IPS DF 4.7 (cell line): ENCODE data around the gene KPNA2.
"Not testable (repeated sequence)": the region's sequence is repeated elsewhere in the genome, so short reads cannot be mapped to it uniquely, and the experiment has no call there.

Experiments
- DNase-seq: peaks from one replicate; pipeline ENCODE4 v3.0.0-alpha.2; 2013; ENCODE audit warnings: low spot score; ENCODE audit errors: extremely low read depth

Gene KPNA2

GRCh38 chr17:68019675-68020408, 15.7 kb upstream of the KPNA2 start:
- peak; percentile 94 for DNase-seq

DNA sequence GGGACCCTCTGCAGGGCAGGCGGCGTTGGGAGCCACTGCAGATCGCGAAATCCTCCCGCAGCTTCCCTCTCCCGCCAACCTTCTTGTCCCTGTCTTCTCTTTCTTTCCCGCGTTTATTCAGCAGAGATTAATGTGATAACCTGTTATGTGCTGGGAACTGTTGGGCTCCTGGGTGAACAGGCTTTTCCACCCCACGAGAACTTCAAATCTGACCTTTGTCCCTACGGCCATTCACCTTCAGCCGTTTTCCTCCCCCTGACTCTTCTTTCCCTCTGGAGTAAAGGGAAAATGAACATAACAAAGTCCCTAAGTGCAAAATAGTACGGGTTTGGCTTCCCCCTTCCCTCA, 15.2 kb upstream of the KPNA2 start:
- DNase-seq = no peak

- not testable (repeated sequence) for DNase-seq
Measured at GRCh38 chr17:68020791-68021190, 14.7 kb upstream of the KPNA2 start.

DNA sequence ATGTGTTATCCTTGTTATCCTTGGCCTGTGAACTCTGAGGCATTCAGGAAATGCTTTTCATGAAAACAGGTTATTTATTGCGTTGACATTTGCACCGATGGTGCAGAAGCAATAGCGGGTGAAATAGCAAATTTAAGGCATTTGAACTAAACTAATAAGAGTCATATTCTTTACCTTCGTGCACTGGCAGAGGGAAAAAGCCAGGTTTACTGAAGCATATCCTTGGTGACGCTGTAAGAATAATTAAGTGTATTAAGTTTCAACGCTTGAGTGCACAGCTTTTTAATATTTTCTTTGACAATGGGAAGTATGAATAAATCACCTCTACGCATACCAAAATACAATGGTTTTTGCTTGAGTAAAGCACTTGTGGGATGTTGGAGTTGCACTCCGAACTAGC, 13.6 kb upstream of the KPNA2 start:
- DNase-seq = no peak

DNA sequence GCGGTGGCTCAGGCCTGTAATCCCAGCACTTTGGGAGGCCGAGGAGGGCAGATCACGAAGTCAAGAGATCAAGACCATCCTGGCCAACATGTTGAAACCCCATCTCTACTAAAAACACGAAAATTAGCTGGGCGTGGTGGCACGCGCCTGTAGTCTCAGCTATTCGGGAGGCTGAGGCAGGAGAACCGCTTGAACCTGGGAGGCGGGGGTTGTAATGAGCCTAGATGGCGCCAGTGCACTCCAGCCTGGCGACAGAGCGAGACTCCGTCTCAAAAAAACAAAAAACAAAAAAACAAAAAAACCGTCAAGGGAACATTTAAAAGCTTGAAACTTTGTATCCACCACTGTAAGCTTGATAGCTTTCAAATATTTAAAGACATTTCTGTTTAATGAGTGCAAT, 13.0 kb upstream of the KPNA2 start:
- DNase-seq = not testable (repeated sequence)

GRCh38 chr17:68029512-68030215, 5.9 kb upstream of the KPNA2 start:
- no peak for DNase-seq

DNA sequence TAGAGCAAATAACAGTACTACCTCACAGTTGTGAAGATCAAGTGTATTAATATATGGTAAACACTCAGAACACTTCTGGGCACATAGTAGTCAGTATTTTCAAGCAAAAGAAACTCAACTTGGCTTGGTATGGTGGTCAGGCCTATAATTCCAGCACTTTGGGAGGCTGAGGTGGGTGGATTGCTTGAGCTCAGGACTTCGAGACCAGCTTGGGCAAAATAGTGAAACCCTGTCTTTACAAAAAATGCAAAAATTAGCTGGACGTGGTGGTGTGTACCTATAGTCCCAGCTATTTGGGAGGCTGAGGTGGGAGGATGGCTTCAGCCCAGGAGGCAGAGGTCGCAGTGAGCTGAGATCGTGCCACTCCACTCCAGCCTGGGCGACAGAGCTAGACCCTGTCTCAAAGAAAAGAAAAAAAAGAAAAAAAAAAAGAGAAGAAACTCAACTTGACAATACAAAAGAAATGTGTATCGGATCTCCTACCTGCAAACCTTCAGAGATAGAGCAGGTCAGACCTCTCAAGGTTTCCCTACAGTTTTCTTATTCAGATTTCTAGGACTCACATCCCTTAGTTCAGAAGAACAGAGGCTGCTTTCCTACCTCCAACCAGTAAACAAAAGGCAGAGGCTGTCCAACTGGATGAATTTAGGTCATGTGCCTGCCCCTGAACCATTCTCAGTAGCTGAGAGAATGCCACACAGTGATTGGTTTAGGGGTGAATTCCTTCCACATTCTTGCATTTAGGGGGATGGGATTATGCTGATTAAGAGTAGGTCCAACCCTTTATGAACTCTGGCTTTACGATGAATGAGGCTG, 1.7 kb upstream of the KPNA2 start:
- DNase-seq = peak; percentile 95

GRCh38 chr17:68034452-68034776, 1.1 kb upstream of the KPNA2 start:
- DNase-seq = no peak

DNA sequence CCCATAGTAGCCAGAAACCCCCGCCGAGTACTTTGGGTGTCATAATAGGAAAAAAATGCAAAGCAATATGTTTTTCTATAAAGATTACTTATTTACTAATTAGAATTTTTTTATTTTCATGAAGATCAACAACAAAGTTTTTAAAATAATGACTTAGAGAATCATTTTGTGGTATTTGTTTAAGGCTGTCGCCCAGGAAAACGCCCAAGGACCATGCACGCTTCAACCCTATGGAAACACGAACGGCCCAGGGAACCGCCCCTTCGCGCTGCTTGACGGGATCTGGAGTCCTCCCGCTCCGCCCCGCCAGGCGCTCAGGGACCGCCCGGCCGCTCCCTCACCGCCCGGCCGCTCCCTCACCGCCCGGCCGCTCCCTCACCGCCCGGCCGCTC, 408 bp upstream of the KPNA2 start:
- DNase-seq = no peak

- DNase-seq = no peak
Measured at GRCh38 chr17:68036304-68037147, 991 bp downstream of the KPNA2 start.

- no peak for DNase-seq
Measured at GRCh38 chr17:68047153-68047846, 11.8 kb downstream of the KPNA2 start.

DNA sequence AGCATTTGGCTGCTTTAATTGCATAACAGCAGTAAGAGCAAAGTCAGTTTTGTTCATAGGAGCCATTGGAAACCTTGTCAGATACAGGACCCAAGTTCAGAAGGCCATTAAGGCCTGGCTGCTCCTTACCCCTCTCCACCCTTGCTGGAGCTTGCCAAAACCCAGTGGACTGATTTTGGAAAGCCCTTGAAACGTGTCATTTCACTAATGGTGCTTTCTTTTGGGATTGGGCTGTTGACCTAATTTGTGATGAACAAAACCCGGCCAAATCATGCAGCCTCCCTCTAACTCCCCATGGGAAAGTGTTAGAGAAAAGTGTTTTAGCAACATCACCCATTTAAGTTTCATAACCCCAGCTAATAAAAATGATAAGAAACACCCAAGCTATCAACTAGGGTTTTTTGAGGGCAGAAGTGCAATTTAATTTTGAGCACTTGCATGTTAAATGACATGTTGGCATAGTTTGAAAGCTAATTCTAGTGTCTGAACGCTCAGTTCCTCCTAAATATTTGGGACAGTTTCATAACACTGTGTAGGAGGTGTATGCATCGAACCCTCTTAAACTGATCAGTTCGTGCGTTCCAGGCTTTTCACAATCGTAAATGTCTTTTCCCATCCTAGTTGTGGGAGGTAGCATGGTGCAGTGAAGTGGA, 12.5 kb downstream of the KPNA2 start:
- not testable (repeated sequence) for DNase-seq

DNA sequence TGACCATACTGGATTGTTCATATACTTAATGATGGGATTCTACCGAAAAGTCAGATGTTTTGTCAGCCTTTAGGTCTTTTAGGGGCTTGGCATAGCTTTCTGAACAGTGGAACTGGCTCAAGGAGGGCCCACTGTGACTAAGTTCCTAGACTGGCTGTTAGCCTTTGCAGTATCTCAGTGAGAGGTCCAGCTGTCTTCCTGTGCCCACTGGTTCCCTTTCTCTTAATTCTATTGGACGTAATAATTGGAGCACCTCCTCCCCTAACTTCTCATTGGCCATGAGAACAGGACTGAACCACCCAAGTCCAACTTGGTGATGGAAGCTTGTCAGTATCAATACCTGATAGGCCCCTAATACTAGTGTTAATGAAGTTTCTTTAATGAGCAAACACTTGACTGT, 13.5 kb downstream of the KPNA2 start:
- DNase-seq = no peak

- DNase-seq = not testable (repeated sequence)
Measured at GRCh38 chr17:68049812-68050437, 14.4 kb downstream of the KPNA2 start.

DNA sequence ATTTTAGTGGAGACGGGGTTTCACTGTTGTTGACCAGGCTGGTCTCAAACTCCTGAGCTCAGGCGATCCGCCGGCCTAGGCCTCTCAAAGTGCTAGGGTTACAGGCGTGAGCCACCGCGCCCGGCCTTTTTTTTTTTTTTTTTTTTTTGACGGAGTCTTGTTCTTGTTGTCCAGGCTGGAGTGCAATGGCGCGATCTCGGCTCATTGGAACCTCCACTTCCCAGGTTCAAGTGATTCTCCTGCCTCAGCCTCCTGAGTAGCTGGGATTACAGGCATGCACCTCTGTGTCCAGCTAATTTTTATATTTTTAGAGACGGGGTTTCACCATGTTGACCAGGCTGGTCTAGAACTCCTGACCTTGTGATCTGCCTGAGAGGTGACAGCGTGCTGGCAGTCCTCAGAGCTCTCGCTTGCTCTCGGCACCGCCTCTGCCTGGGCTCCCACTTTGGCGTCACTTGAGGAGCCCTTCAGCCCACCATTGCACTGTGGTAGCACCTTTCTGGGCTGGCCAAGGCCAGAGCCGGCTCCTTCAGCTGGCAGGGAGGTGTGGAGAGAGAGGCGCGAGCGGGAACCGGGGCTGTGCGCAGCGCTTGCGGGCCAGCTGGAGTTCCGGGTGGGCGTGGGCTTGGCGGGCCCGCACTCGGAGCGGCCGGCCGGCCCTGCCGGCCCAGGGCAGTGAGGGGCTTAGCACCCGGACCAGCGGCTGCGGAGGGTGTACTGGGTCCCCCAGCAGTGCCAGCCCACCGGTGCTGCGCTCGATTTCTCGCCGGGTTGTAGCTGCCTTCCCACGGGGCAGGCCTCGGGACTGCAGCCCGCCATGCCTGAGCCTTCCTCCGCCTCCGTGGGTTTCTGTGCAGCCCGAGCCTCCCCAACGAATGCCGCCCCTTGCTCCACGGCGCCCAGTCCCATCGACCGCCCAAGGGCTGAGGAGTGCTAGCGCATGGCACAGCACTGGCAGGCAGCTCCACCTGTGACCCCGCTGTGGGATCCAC, 16.1 kb downstream of the KPNA2 start:
- not testable (repeated sequence) for DNase-seq

GRCh38 chr17:68052810-68053209, 17.3 kb downstream of the KPNA2 start:
- no peak for DNase-seq

DNA sequence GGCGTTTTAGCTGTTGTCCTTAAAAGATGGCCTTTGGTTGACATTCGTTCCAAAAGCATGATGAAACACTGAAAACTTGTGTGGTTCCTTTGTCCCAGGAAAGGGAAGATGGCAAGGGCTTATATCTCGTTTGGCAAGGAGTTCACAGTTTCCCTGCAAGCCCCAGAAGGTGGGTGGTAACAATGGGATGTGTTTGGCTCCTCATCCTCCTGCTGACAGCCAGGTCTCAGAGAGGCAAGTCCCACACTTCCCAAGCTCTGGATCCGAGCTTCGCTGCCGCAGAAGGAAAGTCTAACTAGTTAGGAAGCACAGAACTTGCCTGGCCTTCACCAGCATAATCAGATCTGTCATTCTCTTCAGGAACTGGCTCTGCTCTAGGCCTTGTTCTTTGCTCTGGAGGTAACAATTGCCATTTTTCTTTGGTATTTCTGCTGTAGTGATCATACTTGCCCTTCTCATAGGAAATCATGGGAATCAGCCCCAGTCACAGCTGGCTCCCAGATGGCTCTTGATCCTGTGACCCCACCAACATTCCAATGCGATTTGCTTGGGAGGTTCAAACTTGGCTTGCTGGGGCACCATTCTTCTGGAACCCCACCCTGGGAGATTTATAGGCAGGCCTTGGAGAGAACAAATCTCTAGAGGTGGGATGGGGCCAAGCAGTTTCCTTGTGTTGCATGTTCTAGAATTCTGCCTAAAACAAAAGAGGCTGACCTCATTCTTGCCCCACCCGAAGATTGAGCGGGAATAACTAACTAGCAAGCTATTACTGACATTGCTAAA, 17.9 kb downstream of the KPNA2 start:
- no peak for DNase-seq
